Astrocyte (in vitro differentiated cells and primary cell): ENCODE results near the gene SLC23A3.

Experiments
- EZH2 ChIP-seq: IDR thresholded peaks from 2 replicates; pipeline ENCODE4 v1.6.1; 2012; ENCODE audit warnings: mild to moderate bottlenecking, low read length, inconsistent platforms; ENCODE audit not compliant: insufficient read depth
- TF ChIP-seq, protein P1 (sequence below): IDR thresholded peaks from 2 replicates; pipeline ENCODE4 v1.5.1; 2011; ENCODE audit warnings: low read depth, mild to moderate bottlenecking, inconsistent platforms, low read length, moderate library complexity; ENCODE audit not compliant: insufficient read depth

- TF ChIP-seq, protein P1, sequence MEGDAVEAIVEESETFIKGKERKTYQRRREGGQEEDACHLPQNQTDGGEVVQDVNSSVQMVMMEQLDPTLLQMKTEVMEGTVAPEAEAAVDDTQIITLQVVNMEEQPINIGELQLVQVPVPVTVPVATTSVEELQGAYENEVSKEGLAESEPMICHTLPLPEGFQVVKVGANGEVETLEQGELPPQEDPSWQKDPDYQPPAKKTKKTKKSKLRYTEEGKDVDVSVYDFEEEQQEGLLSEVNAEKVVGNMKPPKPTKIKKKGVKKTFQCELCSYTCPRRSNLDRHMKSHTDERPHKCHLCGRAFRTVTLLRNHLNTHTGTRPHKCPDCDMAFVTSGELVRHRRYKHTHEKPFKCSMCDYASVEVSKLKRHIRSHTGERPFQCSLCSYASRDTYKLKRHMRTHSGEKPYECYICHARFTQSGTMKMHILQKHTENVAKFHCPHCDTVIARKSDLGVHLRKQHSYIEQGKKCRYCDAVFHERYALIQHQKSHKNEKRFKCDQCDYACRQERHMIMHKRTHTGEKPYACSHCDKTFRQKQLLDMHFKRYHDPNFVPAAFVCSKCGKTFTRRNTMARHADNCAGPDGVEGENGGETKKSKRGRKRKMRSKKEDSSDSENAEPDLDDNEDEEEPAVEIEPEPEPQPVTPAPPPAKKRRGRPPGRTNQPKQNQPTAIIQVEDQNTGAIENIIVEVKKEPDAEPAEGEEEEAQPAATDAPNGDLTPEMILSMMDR = no peak
- no peak for TF ChIP-seq EZH2
Observed at GRCh38 chr2:219172231-219173154, 2.7 kb upstream of the SLC23A3 start.
